ENCODE data around the gene ACVR2B. TPM values are rescaled to one million over a fixed set of nuclear protein-coding genes. Genes with fewer than 3 reads are reported as not detected.

Gene ACVR2B
- total RNA-seq, 1 experiment from 2014 or later, result 2.8 TPM

DNA sequence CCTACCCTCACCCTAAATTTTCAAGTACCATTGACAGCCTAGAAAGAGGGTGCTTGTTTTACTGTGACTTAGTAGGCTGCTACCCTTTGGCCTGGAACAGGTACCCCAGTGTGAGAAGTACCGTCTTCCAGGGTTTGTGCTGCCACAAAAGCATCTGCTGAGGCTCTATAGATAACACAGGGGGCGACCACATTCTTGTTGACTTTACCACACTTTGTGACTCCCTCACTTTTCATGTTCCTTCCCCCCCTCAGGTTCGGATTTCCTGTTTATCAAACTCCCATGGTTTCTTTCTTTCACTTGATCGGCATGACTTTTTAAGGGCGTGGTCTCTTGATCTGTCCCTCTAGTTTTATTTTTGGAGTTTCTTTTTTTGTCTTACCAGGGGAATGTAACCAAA lies 66.0 kb downstream of the ACVR2B start:
- CTCF ChIA-PET, result no interaction called here
- no TSS peak for BruUV-seq (replicated peaks)
- TF ChIP-seq POLR2AphosphoS5 (IDR thresholded peaks at IDR 0.05; ENCODE audit: low read depth, low read length) (no peak), SIN3A (IDR thresholded peaks at IDR 0.05; ENCODE audit: borderline replicate concordance, insufficient read depth, low read depth, low read length) (no peak), TCF7L2 (IDR thresholded peaks at IDR 0.05; ENCODE audit: low read depth, low read length) (no peak), CTCF (IDR thresholded peaks at IDR 0.05) (no peak)
- TF ChIP-seq, protein P1, sequence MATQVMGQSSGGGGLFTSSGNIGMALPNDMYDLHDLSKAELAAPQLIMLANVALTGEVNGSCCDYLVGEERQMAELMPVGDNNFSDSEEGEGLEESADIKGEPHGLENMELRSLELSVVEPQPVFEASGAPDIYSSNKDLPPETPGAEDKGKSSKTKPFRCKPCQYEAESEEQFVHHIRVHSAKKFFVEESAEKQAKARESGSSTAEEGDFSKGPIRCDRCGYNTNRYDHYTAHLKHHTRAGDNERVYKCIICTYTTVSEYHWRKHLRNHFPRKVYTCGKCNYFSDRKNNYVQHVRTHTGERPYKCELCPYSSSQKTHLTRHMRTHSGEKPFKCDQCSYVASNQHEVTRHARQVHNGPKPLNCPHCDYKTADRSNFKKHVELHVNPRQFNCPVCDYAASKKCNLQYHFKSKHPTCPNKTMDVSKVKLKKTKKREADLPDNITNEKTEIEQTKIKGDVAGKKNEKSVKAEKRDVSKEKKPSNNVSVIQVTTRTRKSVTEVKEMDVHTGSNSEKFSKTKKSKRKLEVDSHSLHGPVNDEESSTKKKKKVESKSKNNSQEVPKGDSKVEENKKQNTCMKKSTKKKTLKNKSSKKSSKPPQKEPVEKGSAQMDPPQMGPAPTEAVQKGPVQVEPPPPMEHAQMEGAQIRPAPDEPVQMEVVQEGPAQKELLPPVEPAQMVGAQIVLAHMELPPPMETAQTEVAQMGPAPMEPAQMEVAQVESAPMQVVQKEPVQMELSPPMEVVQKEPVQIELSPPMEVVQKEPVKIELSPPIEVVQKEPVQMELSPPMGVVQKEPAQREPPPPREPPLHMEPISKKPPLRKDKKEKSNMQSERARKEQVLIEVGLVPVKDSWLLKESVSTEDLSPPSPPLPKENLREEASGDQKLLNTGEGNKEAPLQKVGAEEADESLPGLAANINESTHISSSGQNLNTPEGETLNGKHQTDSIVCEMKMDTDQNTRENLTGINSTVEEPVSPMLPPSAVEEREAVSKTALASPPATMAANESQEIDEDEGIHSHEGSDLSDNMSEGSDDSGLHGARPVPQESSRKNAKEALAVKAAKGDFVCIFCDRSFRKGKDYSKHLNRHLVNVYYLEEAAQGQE (IDR thresholded peaks at IDR 0.05; ENCODE audit: insufficient read depth in 1 of 2, low read depth in 2 of 2, low read length in 1 of 2), result no peak
- DNase-seq (ENCODE audit: low read depth, low spot score) (no peak), ATAC-seq (no peak)
- intact Hi-C loops (cut with micrococcal nuclease; ENCODE audit: unreplicated experiment) (loop anchor here (2.0 kb wide), 1 partner anchor 131 kb away; no protein-coding TSS in a partner anchor), in situ Hi-C loops (cut with HindIII; ENCODE audit: low pct_unique_long_range_greater_than_20kb, low sequenced_read_pairs) (loop anchor here (25.0 kb wide), 1 partner anchor 143 kb away; no protein-coding TSS in a partner anchor)
- Histone ChIP-seq H3K27ac (ENCODE audit: low read length) (no peak overlapping the region), H3K36me3 (ENCODE audit: control insufficient read depth, insufficient read depth, low read length) (no peaks in the 10 kb centered on the region), H3K9me3 (ENCODE audit: control insufficient read depth, insufficient read depth, low read depth, low read length) (no peaks in the 10 kb centered on the region), H3K27me3 (ENCODE audit: control insufficient read depth, insufficient read depth, low read length) (no peaks in the 10 kb centered on the region), H3K4me1 (ENCODE audit: control insufficient read depth, insufficient read depth, low read length) (no peaks in the 10 kb centered on the region), H3K4me3 (ENCODE audit: low read depth in 2 of 2, low read length in 2 of 2) (no peak overlapping the region)
- POLR2A ChIA-PET, result no interaction called here

GRCh38 chr3:38521391-38521987 lies 67.8 kb downstream of the ACVR2B start:
- Histone ChIP-seq H3K36me3 (ENCODE audit: control insufficient read depth, insufficient read depth, low read length) (no peaks in the 10 kb centered on the region), H3K4me3 (ENCODE audit: low read depth in 2 of 2, low read length in 2 of 2) (no peak overlapping the region), H3K27ac (ENCODE audit: low read length) (no peak overlapping the region), H3K4me1 (ENCODE audit: control insufficient read depth, insufficient read depth, low read length) (no peaks in the 10 kb centered on the region), H3K9me3 (ENCODE audit: control insufficient read depth, insufficient read depth, low read depth, low read length) (no peaks in the 10 kb centered on the region), H3K27me3 (ENCODE audit: control insufficient read depth, insufficient read depth, low read length) (no peaks in the 10 kb centered on the region)
- CTCF ChIA-PET, result interaction anchor here (0.7 to 1.7 kb wide), 6 partner anchors 22 to 478 kb away, joined by 3 to 6 read pairs (median 4); partner anchors contain the start of gene EXOG
- TF ChIP-seq CTCF (IDR thresholded peaks at IDR 0.05) (peak; percentile 81), TCF7L2 (IDR thresholded peaks at IDR 0.05; ENCODE audit: low read depth, low read length) (no peak)
- no TSS peak for BruUV-seq (replicated peaks)
- intact Hi-C loops (cut with micrococcal nuclease; ENCODE audit: unreplicated experiment) (loop anchor here (2.0 kb wide), 1 partner anchor 129 kb away; no protein-coding TSS in a partner anchor), in situ Hi-C loops (cut with HindIII; ENCODE audit: low pct_unique_long_range_greater_than_20kb, low sequenced_read_pairs) (loop anchor here (25.0 kb wide), 1 partner anchor 141 kb away; no protein-coding TSS in a partner anchor)
- DNase-seq (ENCODE audit: low read depth, low spot score), result peak; percentile 54
- POLR2A ChIA-PET, result no interaction called here
- ATAC-seq, result peak; percentile 60; the same call in 1 of the 2 replicates
